ENCODE measurements around the gene CALHM1.

GRCh38 chr10:103465411-103466179 is 6.9 kb upstream of the CALHM1 start:
- TF ChIP-seq CTCF (IDR thresholded peaks at IDR 0.05 in 4 of 5, conservative IDR thresholded peaks at IDR 0.05 in 1 of 5) (no peak), POLR2A (IDR thresholded peaks at IDR 0.05) (no peak)

Measured in gastrocnemius medialis (tissue), 4 donors.